K562 (cell line): ENCODE measurements around the gene TLCD5. TPM values are rescaled to one million over a fixed set of nuclear protein-coding genes. Genes with fewer than 3 reads are reported as not detected.

ENCODE experiments used
- AFF4 ChIP-seq: sonication (generic); formaldehyde crosslinking; IDR thresholded peaks from 2 replicates; pipeline ENCODE4 v1.8.0; 2023; ENCODE audit warnings: mild to moderate bottlenecking, missing genetic modification reagents
- CLOCK ChIP-seq: fragments of 250-450 bp; sonication (Bioruptor Pico); IDR thresholded peaks from 2 replicates; pipeline ENCODE4 v1.4.0; 2020; ENCODE audit warnings: mild to moderate bottlenecking, moderate library complexity, borderline replicate concordance
- DPF2 ChIP-seq: fragments of 450-650 bp; IDR thresholded peaks from 2 replicates; pipeline ENCODE4 v1.6.1; 2016
- ERF ChIP-seq: fragments of 450-650 bp; formaldehyde crosslinking; IDR thresholded peaks from 2 replicates; pipeline ENCODE4 v1.4.0; 2020; ENCODE audit warnings: mild to moderate bottlenecking, mixed read lengths
- FUS ChIP-seq: fragments of 200-400 bp; formaldehyde crosslinking; optimal IDR thresholded peaks from 2 replicates; pipeline ENCODE3; 2017; ENCODE audit warnings: low read depth, low read length
- HIVEP1 ChIP-seq: fragments of 250-450 bp; sonication (Bioruptor Pico); IDR thresholded peaks from 2 replicates; pipeline ENCODE4 v1.4.0; 2020; ENCODE audit warnings: mild to moderate bottlenecking
- ILK ChIP-seq: fragments of 450-650 bp; IDR thresholded peaks from 2 replicates; pipeline ENCODE4 v1.6.1; 2016; ENCODE audit warnings: missing genetic modification characterization, low read depth, mild to moderate bottlenecking, missing compliant biosample characterization, moderate library complexity, borderline replicate concordance
- LEF1 ChIP-seq: fragments of 450-650 bp; IDR thresholded peaks from 2 replicates; pipeline ENCODE4 v1.6.1; 2016; ENCODE audit warnings: mild to moderate bottlenecking
- MEIS2 ChIP-seq: fragments of 450-650 bp; IDR thresholded peaks from 2 replicates; pipeline ENCODE4 v1.6.1; 2014; ENCODE audit warnings: mild to moderate bottlenecking; ENCODE audit not compliant: partially characterized antibody
- NBN ChIP-seq: fragments of 450-650 bp; IDR thresholded peaks from 2 replicates; pipeline ENCODE4 v1.6.1; 2016; ENCODE audit warnings: low read depth, mild to moderate bottlenecking
- NCOA1 ChIP-seq: fragments of 450-650 bp; IDR thresholded peaks from 2 replicates; pipeline ENCODE4 v1.6.1; 2016; ENCODE audit warnings: low read depth
- NCOA2 ChIP-seq, 2 experiments: fragments of 450-650 bp; IDR thresholded peaks; 2 replicates each; pipeline ENCODE4 v1.6.1; 2018; ENCODE audit warnings: mild to moderate bottlenecking in 2 of 2, moderate library complexity in 1 of 2; ENCODE audit not compliant: partially characterized antibody in 2 of 2
- POLR2G ChIP-seq: fragments of 200-400 bp; formaldehyde crosslinking; IDR thresholded peaks from 2 replicates; pipeline ENCODE4 v1.6.1; 2017; ENCODE audit warnings: low read depth, mild to moderate bottlenecking, antibody characterized with exemption, low read length, moderate library complexity
- PRPF4 ChIP-seq: fragments of 200-400 bp; formaldehyde crosslinking; IDR thresholded peaks from one replicate; pipeline ENCODE4 v1.6.1; 2017; ENCODE audit warnings: low read length, low read depth, mild to moderate bottlenecking; ENCODE audit not compliant: insufficient read depth, poor library complexity, severe bottlenecking
- RAD51 ChIP-seq: fragments of 450-650 bp; IDR thresholded peaks from 2 replicates; pipeline ENCODE4 v1.7.1; 2016; ENCODE audit warnings: low read depth, mild to moderate bottlenecking, borderline replicate concordance
- SREBF1 ChIP-seq: fragments of 150-350 bp; IDR thresholded peaks from 2 replicates; pipeline ENCODE4 v1.6.1; 2014; ENCODE audit warnings: antibody characterized with exemption, low read depth, low read length, borderline replicate concordance
- TCF7 ChIP-seq: sonication (generic); IDR thresholded peaks from 2 replicates; pipeline ENCODE4 v1.6.1; 2016; ENCODE audit warnings: antibody characterized with exemption, borderline replicate concordance
- TFE3 ChIP-seq: fragments of 450-650 bp; formaldehyde crosslinking; IDR thresholded peaks from 2 replicates; pipeline ENCODE4 v1.4.0; 2020; ENCODE audit warnings: mild to moderate bottlenecking, mixed read lengths
- ZNF655 ChIP-seq: fragments of 250-450 bp; sonication (Bioruptor Pico); IDR thresholded peaks from 2 replicates; pipeline ENCODE4 v1.5.0; 2021
- ZNF764 ChIP-seq: fragments of 250-450 bp; sonication (Bioruptor Pico); IDR thresholded peaks from 2 replicates; pipeline ENCODE4 v1.4.0; 2020; ENCODE audit warnings: low read depth, mild to moderate bottlenecking, moderate library complexity
- ZNF77 ChIP-seq: fragments of 250-450 bp; sonication (Bioruptor Pico); IDR thresholded peaks from 2 replicates; pipeline ENCODE4 v1.5.0; 2020
- polyA plus RNA-seq, 8 experiments: library from polyadenylated mRNA; depleted of rRNA in 4 of 8; stranded (reverse) in 5 of 8; unstranded in 3 of 8; fragments of >200 nt; fragmentation: Nextera tagmentation in 2 of 8; fragmentation: Illumina TruSeq in 1 of 8; extraction: Ambion mirVana in 2 of 8; extraction: Trizol in 1 of 8; gene quantifications; 2 replicates each; pipeline versions ENCODE4 v1.2.1 to v1.2.3, GENCODE V29; 2011 to 2014; ENCODE audit warnings: inconsistent platforms in 1 of 8, missing spikeins in 1 of 8
- total RNA-seq, 7 experiments: library from RNA; depleted of rRNA in 6 of 7; stranded (reverse); fragments of >200 nt in 6 of 7; fragmentation: Illumina TruSeq in 2 of 7; extraction: Trizol in 2 of 7; gene quantifications; 2 replicates each; pipeline versions ENCODE4 v1.2.1 to v1.2.3, GENCODE V29; 2011 to 2021; ENCODE audit warnings: low replicate concordance in 1 of 7

The TLCD5 gene
- total and polyA plus RNA-seq, 9 of the 15 experiments (the other 6 are each of a cell fraction or from before 2014, with no cell fraction given), result 0.94 to 5.1 (median 1.6) TPM

GRCh38 chr11:120343429-120343828 is 18.3 kb downstream of the TLCD5 start (continued):
- TF ChIP-seq AFF4 (CRISPR knock-in tag) (no peak), TFE3 (CRISPR knock-in tag) (peak; percentile 69; the same call in 1 of the 2 replicates), CLOCK (no peak), ZNF77 (no peak), PRPF4 (no peak), RAD51 (peak; percentile 68), HIVEP1 (CRISPR knock-in tag) (no peak), FUS (no peak), ZNF655 (CRISPR knock-in tag) (no peak), NCOA1 (no peak), ERF (CRISPR knock-in tag) (no peak), LEF1 (0 out of 2 replicates have a peak, but pooled peaks have one; percentile 23), SREBF1 (no peak), ILK (tag) (no peak), DPF2 (no peak), NBN (no peak), NCOA2 (IDR thresholded peaks at IDR 0.05; ENCODE audit: partially characterized antibody in 2 of 2) (peak in 1 of 2 experiments; percentile 17), POLR2G (no peak), MEIS2 (no peak), ZNF764 (CRISPR knock-in tag) (no peak), TCF7 (no peak)
